Endothelial cell of umbilical vein (primary cell): ENCODE results near the gene RTL5. TPM values are rescaled to one million over a fixed set of nuclear protein-coding genes. Genes with fewer than 3 reads are reported as not detected.

Experiments used
- BruUV-seq: library from RNA; stranded (reverse); fragments of 400-500 nt; replicated peaks from 2 replicates; lab custom pipeline; 2021; lab: Mats Ljungman, UMichigan
- CTCF ChIA-PET: fragments of 300-600, 350-600 bp; sonication (Branson Sonifier 250); formaldehyde crosslinking; loops from one replicate; lab custom pipeline; 2021; ENCODE audit warnings: antibody characterized with exemption, inconsistent platforms; lab: Charles Lee
- POLR2A ChIA-PET: fragments of 300-600, 350-600 bp; sonication (Branson Sonifier 250); formaldehyde crosslinking; loops from one replicate; lab custom pipeline; 2021; ENCODE audit warnings: antibody characterized with exemption, inconsistent platforms; lab: Charles Lee
- DNase-seq: peaks from one replicate; pipeline ENCODE4 v3.0.0-alpha.2; 2011; ENCODE audit warnings: low read depth, low spot score
- FAIRE-seq: peaks from 2 replicates; lab custom pipeline; 2011; peaks lifted over from hg19 to GRCh38; lab: Jason Lieb, UNC
- H2AFZ ChIP-seq: 2 replicates; pipeline ENCODE4 v1.6.0; 2012; ENCODE audit warnings: low read depth, low read length, control low read depth, inconsistent platforms
- H3K27ac ChIP-seq: 2 replicates; pipeline ENCODE4 v1.5.1; 2011; ENCODE audit warnings: low read depth, mild to moderate bottlenecking, control low read depth, low read length, moderate library complexity; ENCODE audit not compliant: insufficient read depth
- H3K27me3 ChIP-seq, 2 experiments: 2 replicates each; pipeline versions ENCODE4 v1.6.0 to v1.6.1; 2011; ENCODE audit warnings: low read length in 2 of 2, mixed read lengths in 1 of 2; ENCODE audit not compliant: control insufficient read depth in 2 of 2, insufficient read depth in 2 of 2
- H3K36me3 ChIP-seq, 2 experiments: 2 replicates in 1 of 2; 3 replicates in 1 of 2; pipeline ENCODE4 v1.5.1; 2011; ENCODE audit warnings: low read length in 2 of 2, mild to moderate bottlenecking in 1 of 2, moderate library complexity in 1 of 2; ENCODE audit not compliant: control insufficient read depth in 2 of 2, insufficient read depth in 2 of 2; ENCODE audit errors: extremely low read depth in 1 of 2
- H3K4me1 ChIP-seq: 3 replicates; pipeline ENCODE4 v1.5.1; 2011; ENCODE audit warnings: mild to moderate bottlenecking, low read length; ENCODE audit not compliant: control insufficient read depth, insufficient read depth; ENCODE audit errors: extremely low read depth
- H3K4me2 ChIP-seq: 2 replicates; pipeline ENCODE4 v1.6.1; 2011; ENCODE audit warnings: low read length, control low read depth, mixed read lengths; ENCODE audit not compliant: insufficient read depth
- H3K4me3 ChIP-seq, 3 experiments: fragments of 200-600 bp in 1 of 3; sonication (generic), shearing (Covaris generic) in 1 of 3; replicated peaks in 1 of 3; 2 replicates each; pipeline ENCODE4 v1.5.1; 2011 to 2016; ENCODE audit warnings: control low read depth in 3 of 3, low read length in 3 of 3, mild to moderate bottlenecking in 2 of 3, inconsistent platforms in 1 of 3, low read depth in 1 of 3, moderate library complexity in 1 of 3; ENCODE audit not compliant: insufficient read depth in 1 of 3
- H3K79me2 ChIP-seq: 2 replicates; pipeline ENCODE4 v1.6.0; 2012; ENCODE audit warnings: low read length, inconsistent platforms; ENCODE audit not compliant: control insufficient read depth, insufficient read depth
- H3K9ac ChIP-seq: replicated peaks from 2 replicates; pipeline ENCODE3; 2011; ENCODE audit warnings: low read length, control low read depth; ENCODE audit not compliant: insufficient read depth; ENCODE audit errors: extremely low read depth
- H3K9me1 ChIP-seq: replicated peaks from 3 replicates; pipeline ENCODE4 v1.6.0; 2011; ENCODE audit warnings: mild to moderate bottlenecking, low read length; ENCODE audit not compliant: control insufficient read depth, insufficient read depth; ENCODE audit errors: extremely low read depth
- H3K9me3 ChIP-seq: replicated peaks from 2 replicates; pipeline ENCODE4 v1.5.1; 2012; ENCODE audit warnings: low read length, inconsistent platforms; ENCODE audit not compliant: control insufficient read depth, insufficient read depth
- H4K20me1 ChIP-seq: replicated peaks from 2 replicates; pipeline ENCODE3; 2011; ENCODE audit warnings: mild to moderate bottlenecking, low read length; ENCODE audit not compliant: control insufficient read depth, insufficient read depth; ENCODE audit errors: extremely low read depth
- EZH2 ChIP-seq: IDR thresholded peaks from 2 replicates; pipeline ENCODE4 v1.6.1; 2012; ENCODE audit warnings: borderline replicate concordance, low read depth, mild to moderate bottlenecking, moderate library complexity, low read length, inconsistent platforms; ENCODE audit not compliant: severe bottlenecking
- FOS ChIP-seq: IDR thresholded peaks from 2 replicates; pipeline ENCODE4 v1.6.1; 2011; ENCODE audit warnings: mild to moderate bottlenecking, low read length, moderate library complexity, borderline replicate concordance; ENCODE audit not compliant: insufficient read depth
- GATA2 ChIP-seq: IDR thresholded peaks from 2 replicates; pipeline ENCODE4 v1.7.0; 2011; ENCODE audit warnings: low read depth, mild to moderate bottlenecking, moderate library complexity, mixed read lengths, low read length; ENCODE audit not compliant: insufficient read length, insufficient read depth
- JUN ChIP-seq: IDR thresholded peaks from 2 replicates; pipeline ENCODE4 v1.6.1; 2011; ENCODE audit warnings: borderline replicate concordance, low read depth; ENCODE audit not compliant: insufficient read length, insufficient read depth
- MYC ChIP-seq: IDR thresholded peaks from one replicate; pipeline ENCODE4 v1.6.1; 2011; ENCODE audit warnings: mild to moderate bottlenecking, low read depth, low read length
- POLR2A ChIP-seq: IDR thresholded peaks from 2 replicates; pipeline ENCODE4 v1.6.1; 2012; ENCODE audit warnings: low read depth, mild to moderate bottlenecking, control low read depth, low read length
- POLR2AphosphoS5 ChIP-seq: IDR thresholded peaks from 2 replicates; pipeline ENCODE4 v1.6.1; 2012; ENCODE audit warnings: low read depth, mild to moderate bottlenecking, control low read depth, low read length, moderate library complexity; ENCODE audit not compliant: insufficient read depth
- dilution Hi-C: fragments of 300-500 bp; cut with MboI; formaldehyde crosslinking; loops from one replicate; pipeline ENCODE4 v1.15.0; 2019; ENCODE audit warnings: low sequenced_read_pairs; ENCODE audit not compliant: extremely low pct_ligation_motif_present
- intact Hi-C: fragments of 100-400 bp; cut with micrococcal nuclease; formaldehyde crosslinking; loops from one replicate; pipeline ENCODE4 v1.10.0; 2022
- polyA plus RNA-seq, 4 experiments: library from polyadenylated mRNA; depleted of rRNA in 3 of 4; stranded (reverse) in 3 of 4; unstranded in 1 of 4; fragments of >200 nt; gene quantifications; 2 replicates each; pipeline versions ENCODE4 v1.2.1 to v1.2.3, GENCODE V29; 2011 to 2012; ENCODE audit warnings: missing spikeins in 1 of 4
- total RNA-seq: library from RNA; stranded (reverse); gene quantifications from 2 replicates; pipeline ENCODE4 v1.2.3, GENCODE V29; 2021
- TF ChIP-seq, protein P1 (sequence below): IDR thresholded peaks from 2 replicates; pipeline ENCODE4 v1.6.1; 2011; ENCODE audit not compliant: insufficient read depth, insufficient read length
- TF ChIP-seq, protein P2 (sequence below), 2 donors: IDR thresholded peaks; 1 replicate in 1 of 2; 2 replicates in 1 of 2; pipeline ENCODE4 v1.5.1; 2011; ENCODE audit warnings: low read length in 2 of 2, mild to moderate bottlenecking in 2 of 2, moderate library complexity in 2 of 2, control low read depth in 1 of 2, inconsistent platforms in 1 of 2, low read depth in 1 of 2; ENCODE audit not compliant: insufficient read depth in 1 of 2; ENCODE audit errors: extremely low read depth in 1 of 2

Gene RTL5
- total and polyA plus RNA-seq, 2 donors (not counting 3 experiments of a cell fraction or from before 2014, with no cell fraction given), result 1.0 to 1.7 TPM

DNA sequence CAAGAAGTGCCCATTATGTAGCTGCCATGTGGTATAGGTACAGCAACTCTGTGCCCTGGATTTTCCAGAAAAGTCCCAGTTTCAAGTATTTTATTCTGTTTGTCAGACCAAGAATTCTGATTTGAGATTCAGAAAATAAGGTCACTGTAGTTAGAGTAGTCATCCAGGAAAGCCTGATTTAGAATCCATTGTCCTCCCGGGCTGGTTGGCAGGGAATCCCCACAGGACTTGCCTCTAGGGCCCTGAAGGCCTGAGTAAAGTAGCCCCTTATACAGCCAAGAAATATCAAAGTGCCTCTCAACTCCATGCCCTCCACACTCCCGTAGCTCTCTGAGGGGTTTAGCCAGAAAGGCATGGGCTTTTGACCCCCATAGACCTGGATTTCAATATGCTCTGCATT is 36.3 kb downstream of the RTL5 start:
- peak overlapping the region; percentile 47 for H3K9ac ChIP-seq
- H2AFZ ChIP-seq, result no peak overlapping the region
- no TSS peak for BruUV-seq
- DNase-seq (peak; percentile 66), FAIRE-seq (no peak)
- ChIA-PET POLR2A (no interaction called here), CTCF (interaction anchor here (1.0 to 1.8 kb wide), 4 partner anchors 14 to 77 kb away, joined by 4 to 12 read pairs (median 5); no protein-coding TSS in a partner anchor)
- peak overlapping the region; percentile 78 for H3K27ac ChIP-seq
- peaks cover 56% of the 10 kb centered on the region for H3K79me2 ChIP-seq
- intact Hi-C loops (loop anchor here (2.0 kb wide), 1 partner anchor 15 kb away; no protein-coding TSS in a partner anchor), dilution Hi-C loops (no loop called here)
- H4K20me1 ChIP-seq, result peaks cover 2% of the 10 kb centered on the region
- peak overlapping the region; percentile 8 for H3K4me2 ChIP-seq
- no peaks in the 10 kb centered on the region for H3K27me3 ChIP-seq
- peaks cover 18% of the 10 kb centered on the region for H3K4me1 ChIP-seq
- H3K9me1 ChIP-seq, result no peaks in the 10 kb centered on the region
- no peak for TF ChIP-seq JUN
- TF ChIP-seq POLR2AphosphoS5, result no peak
- no peak for TF ChIP-seq EZH2
- TF ChIP-seq FOS, result no peak
- TF ChIP-seq GATA2, result no peak
- TF ChIP-seq, protein P1, sequence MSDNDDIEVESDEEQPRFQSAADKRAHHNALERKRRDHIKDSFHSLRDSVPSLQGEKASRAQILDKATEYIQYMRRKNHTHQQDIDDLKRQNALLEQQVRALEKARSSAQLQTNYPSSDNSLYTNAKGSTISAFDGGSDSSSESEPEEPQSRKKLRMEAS, result no peak
- TF ChIP-seq, protein P2, sequence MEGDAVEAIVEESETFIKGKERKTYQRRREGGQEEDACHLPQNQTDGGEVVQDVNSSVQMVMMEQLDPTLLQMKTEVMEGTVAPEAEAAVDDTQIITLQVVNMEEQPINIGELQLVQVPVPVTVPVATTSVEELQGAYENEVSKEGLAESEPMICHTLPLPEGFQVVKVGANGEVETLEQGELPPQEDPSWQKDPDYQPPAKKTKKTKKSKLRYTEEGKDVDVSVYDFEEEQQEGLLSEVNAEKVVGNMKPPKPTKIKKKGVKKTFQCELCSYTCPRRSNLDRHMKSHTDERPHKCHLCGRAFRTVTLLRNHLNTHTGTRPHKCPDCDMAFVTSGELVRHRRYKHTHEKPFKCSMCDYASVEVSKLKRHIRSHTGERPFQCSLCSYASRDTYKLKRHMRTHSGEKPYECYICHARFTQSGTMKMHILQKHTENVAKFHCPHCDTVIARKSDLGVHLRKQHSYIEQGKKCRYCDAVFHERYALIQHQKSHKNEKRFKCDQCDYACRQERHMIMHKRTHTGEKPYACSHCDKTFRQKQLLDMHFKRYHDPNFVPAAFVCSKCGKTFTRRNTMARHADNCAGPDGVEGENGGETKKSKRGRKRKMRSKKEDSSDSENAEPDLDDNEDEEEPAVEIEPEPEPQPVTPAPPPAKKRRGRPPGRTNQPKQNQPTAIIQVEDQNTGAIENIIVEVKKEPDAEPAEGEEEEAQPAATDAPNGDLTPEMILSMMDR (IDR thresholded peaks at IDR 0.05; ENCODE audit: extremely low read depth in 1 of 2, insufficient read depth in 1 of 2, low read depth in 1 of 2, low read length in 2 of 2), result no peak
- TF ChIP-seq POLR2A, result no peak
- TF ChIP-seq MYC, result no peak
- H3K36me3 ChIP-seq, result no peaks in the 10 kb centered on the region
- no peaks in the 10 kb centered on the region for H3K9me3 ChIP-seq
- no peak overlapping the region for H3K4me3 ChIP-seq
